ENCODE data around the gene RNASEH2B.

- no peak for TF ChIP-seq EZH2phosphoT487 (IDR thresholded peaks at IDR 0.05; ENCODE audit: borderline replicate concordance, low read length)
- no peak for TF ChIP-seq CTCF (IDR thresholded peaks at IDR 0.05; ENCODE audit: low read depth, low read length, poor library complexity, severe bottlenecking)
Observed at GRCh38 chr13:50923272-50923671, 13.7 kb downstream of the RNASEH2B start.
